RWPE1 (cell line): Measurements from ENCODE around the gene GPHN.
"Not testable (repeated sequence)": the region's sequence is repeated elsewhere in the genome, so short reads cannot be mapped to it uniquely, and the experiment has no call there.

Source experiments
- CTCF ChIA-PET: fragments of 350-600 bp; sonication (Branson Sonifier 250); formaldehyde crosslinking; extraction: SDS; loops from one replicate; lab custom pipeline; 2021; lab: Yijun Ruan, JAX
- POLR2A ChIA-PET: fragments of 400-600 bp; formaldehyde crosslinking; extraction: SDS; loops from one replicate; lab custom pipeline; 2020; ENCODE audit warnings: antibody characterized with exemption; ENCODE audit not compliant: low non-redundant PET; lab: Yijun Ruan, JAX
- DNase-seq: peaks from one replicate; pipeline ENCODE4 v3.0.0; 2012; ENCODE audit warnings: low spot score
- H3K27ac ChIP-seq: fragments of 450-650 bp; 2 replicates; pipeline ENCODE4 v1.5.1; 2017
- CTCF ChIP-seq: fragments of 450-650 bp; conservative IDR thresholded peaks from 2 replicates; pipeline ENCODE4 v1.5.1; 2017; ENCODE audit warnings: low read depth, mild to moderate bottlenecking

The GPHN gene

GRCh38 chr14:66831173-66831572 is 323.2 kb downstream of the GPHN start:
- POLR2A ChIA-PET: no interaction called here
- CTCF ChIA-PET: no interaction called here
- no peak overlapping the region for H3K27ac ChIP-seq
- DNase-seq: no peak
- no peak for TF ChIP-seq CTCF

- DNase-seq: no peak
- ChIA-PET POLR2A (no interaction called here), CTCF (interaction anchor here (0.8 kb wide), 1 partner anchor 12 kb away, joined by 3 read pairs; no protein-coding TSS in a partner anchor)
- TF ChIP-seq CTCF: no peak
- no peak overlapping the region for H3K27ac ChIP-seq
Measured at GRCh38 chr14:66833816-66834215, 325.9 kb downstream of the GPHN start.

- H3K27ac ChIP-seq, POLR2A ChIA-PET, CTCF ChIA-PET, DNase-seq: not testable (repeated sequence)
Measured at GRCh38 chr14:66837436-66837835, 329.5 kb downstream of the GPHN start.

GRCh38 chr14:66842911-66843512 is 335.1 kb downstream of the GPHN start:
- CTCF ChIA-PET: no interaction called here

GRCh38 chr14:66850258-66850888 is 342.4 kb downstream of the GPHN start:
- CTCF ChIA-PET: no interaction called here
- H3K27ac ChIP-seq: no peak overlapping the region
- no peak for DNase-seq
- POLR2A ChIA-PET: no interaction called here
- TF ChIP-seq CTCF: no peak

More at GRCh38 chr14:66842911-66843512, 335.1 kb downstream of the GPHN start:
- DNase-seq: no peak
- H3K27ac ChIP-seq: no peak overlapping the region
- no peak for TF ChIP-seq CTCF
- POLR2A ChIA-PET: no interaction called here

GRCh38 chr14:66853311-66853710 is 345.4 kb downstream of the GPHN start:
- H3K27ac ChIP-seq: no peak overlapping the region
- no peak for TF ChIP-seq CTCF
- DNase-seq: no peak
- POLR2A ChIA-PET: no interaction called here
- CTCF ChIA-PET: interaction anchor here (0.6 kb wide), 1 partner anchor 89 kb away, joined by 3 read pairs; no protein-coding TSS in a partner anchor

- no peak for TF ChIP-seq CTCF
- no peak overlapping the region for H3K27ac ChIP-seq
- POLR2A ChIA-PET: no interaction called here
- CTCF ChIA-PET: no interaction called here
- DNase-seq: no peak
Measured at GRCh38 chr14:66857867-66858266, 349.9 kb downstream of the GPHN start.
